Mononuclear cell (primary cell): ENCODE measurements around the gene KRT76. TPM values are rescaled to one million over a fixed set of nuclear protein-coding genes. Genes with fewer than 3 reads are reported as not detected.
"Not testable (repeated sequence)": the region's sequence is repeated elsewhere in the genome, so short reads cannot be mapped to it uniquely, and the experiment has no call there.

ENCODE experiments used
- H3K27me3 ChIP-seq: 2 replicates; pipeline ENCODE4 v1.6.0; 2011; ENCODE audit warnings: low read length, control low read depth; ENCODE audit not compliant: insufficient read depth
- H3K4me1 ChIP-seq: 2 replicates; pipeline ENCODE4 v1.5.1; 2011; ENCODE audit warnings: mild to moderate bottlenecking, low read length, control low read depth; ENCODE audit not compliant: insufficient read depth
- H3K4me3 ChIP-seq: 2 replicates; pipeline ENCODE4 v1.5.1; 2011; ENCODE audit warnings: mild to moderate bottlenecking, low read length, moderate library complexity
- H3K9me3 ChIP-seq: 2 replicates; pipeline ENCODE4 v1.5.1; 2011; ENCODE audit warnings: low read depth, mild to moderate bottlenecking, control low read depth, low read length
- total RNA-seq: library from RNA; depleted of rRNA; stranded (reverse); fragments of >200 nt; gene quantifications from one replicate; pipeline ENCODE4 v1.2.3, GENCODE V29; 2012

The KRT76 gene
- total RNA-seq, 1 donor, result not detected

DNA sequence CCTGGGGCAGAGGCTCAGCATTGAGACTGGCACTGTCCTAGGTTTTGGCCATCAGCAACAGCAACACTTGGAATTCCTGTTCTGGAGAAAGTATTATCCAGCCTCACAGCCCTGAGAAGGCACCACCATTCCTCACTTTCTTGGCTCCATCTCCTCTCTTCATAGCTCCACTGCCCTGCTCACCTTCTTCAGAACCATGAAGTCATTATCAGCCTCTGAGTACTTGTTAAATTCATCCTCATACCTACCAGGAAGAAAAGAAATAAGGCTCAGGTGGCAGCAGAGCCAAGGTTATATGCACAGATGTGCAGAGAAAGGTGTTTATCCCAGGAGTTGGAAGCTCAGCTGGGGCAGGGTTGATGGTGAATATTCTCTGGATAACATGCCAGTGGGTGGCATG lies 25.4 kb downstream of the KRT76 start:
- Histone ChIP-seq H3K27me3 (no peaks in the 10 kb centered on the region), H3K4me3 (no peak overlapping the region), H3K9me3 (no peaks in the 10 kb centered on the region), H3K4me1 (no peaks in the 10 kb centered on the region)

GRCh38 chr12:52750532-52750931 lies 26.6 kb downstream of the KRT76 start:
- H3K4me3 ChIP-seq, H3K9me3 ChIP-seq, H3K27me3 ChIP-seq, H3K4me1 ChIP-seq: not testable (repeated sequence)

GRCh38 chr12:52749827-52750226 lies 27.3 kb downstream of the KRT76 start:
- no peak overlapping the region for H3K4me3 ChIP-seq
- no peaks in the 10 kb centered on the region for H3K4me1 ChIP-seq
- H3K9me3 ChIP-seq, result no peaks in the 10 kb centered on the region
- H3K27me3 ChIP-seq, result no peaks in the 10 kb centered on the region

DNA sequence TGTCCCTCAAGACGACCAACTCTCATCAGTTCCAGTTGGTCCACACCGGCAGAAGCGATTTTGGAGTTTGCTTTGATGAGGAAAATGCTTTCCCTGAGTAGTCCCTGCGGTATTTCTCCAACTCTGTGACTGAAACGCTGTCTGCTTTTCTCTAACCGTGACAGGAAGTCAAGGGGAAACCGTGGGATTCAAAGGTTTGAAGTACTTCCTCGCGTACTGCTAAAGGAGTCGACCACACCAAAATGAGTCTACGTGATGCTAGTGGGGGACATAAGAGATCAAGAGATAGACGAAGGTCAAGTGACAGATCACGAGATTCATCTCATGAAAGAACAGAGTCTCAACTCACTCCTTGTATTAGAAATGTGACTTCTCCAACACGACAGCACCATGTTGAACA lies 28.6 kb downstream of the KRT76 start:
- no peaks in the 10 kb centered on the region for H3K27me3 ChIP-seq
- H3K9me3 ChIP-seq, result no peaks in the 10 kb centered on the region
- H3K4me3 ChIP-seq, result no peak overlapping the region
- no peaks in the 10 kb centered on the region for H3K4me1 ChIP-seq

- no peak overlapping the region for H3K4me3 ChIP-seq
- H3K27me3 ChIP-seq, result no peaks in the 10 kb centered on the region
- no peaks in the 10 kb centered on the region for H3K4me1 ChIP-seq
- no peaks in the 10 kb centered on the region for H3K9me3 ChIP-seq
Measured at GRCh38 chr12:52745554-52745953, 31.6 kb downstream of the KRT76 start.

GRCh38 chr12:52744493-52745156 lies 32.5 kb downstream of the KRT76 start:
- Histone ChIP-seq H3K4me3 (no peak overlapping the region), H3K4me1 (no peaks in the 10 kb centered on the region), H3K27me3 (no peaks in the 10 kb centered on the region), H3K9me3 (no peaks in the 10 kb centered on the region)

- Histone ChIP-seq H3K27me3 (no peaks in the 10 kb centered on the region), H3K9me3 (no peaks in the 10 kb centered on the region), H3K4me1 (no peaks in the 10 kb centered on the region), H3K4me3 (no peak overlapping the region)
Measured at GRCh38 chr12:52742822-52743457, 34.2 kb downstream of the KRT76 start.

GRCh38 chr12:52742196-52742580 lies 35.0 kb downstream of the KRT76 start:
- H3K9me3 ChIP-seq, result no peaks in the 10 kb centered on the region
- H3K27me3 ChIP-seq, result no peaks in the 10 kb centered on the region
- H3K4me1 ChIP-seq, result no peaks in the 10 kb centered on the region
- no peak overlapping the region for H3K4me3 ChIP-seq

DNA sequence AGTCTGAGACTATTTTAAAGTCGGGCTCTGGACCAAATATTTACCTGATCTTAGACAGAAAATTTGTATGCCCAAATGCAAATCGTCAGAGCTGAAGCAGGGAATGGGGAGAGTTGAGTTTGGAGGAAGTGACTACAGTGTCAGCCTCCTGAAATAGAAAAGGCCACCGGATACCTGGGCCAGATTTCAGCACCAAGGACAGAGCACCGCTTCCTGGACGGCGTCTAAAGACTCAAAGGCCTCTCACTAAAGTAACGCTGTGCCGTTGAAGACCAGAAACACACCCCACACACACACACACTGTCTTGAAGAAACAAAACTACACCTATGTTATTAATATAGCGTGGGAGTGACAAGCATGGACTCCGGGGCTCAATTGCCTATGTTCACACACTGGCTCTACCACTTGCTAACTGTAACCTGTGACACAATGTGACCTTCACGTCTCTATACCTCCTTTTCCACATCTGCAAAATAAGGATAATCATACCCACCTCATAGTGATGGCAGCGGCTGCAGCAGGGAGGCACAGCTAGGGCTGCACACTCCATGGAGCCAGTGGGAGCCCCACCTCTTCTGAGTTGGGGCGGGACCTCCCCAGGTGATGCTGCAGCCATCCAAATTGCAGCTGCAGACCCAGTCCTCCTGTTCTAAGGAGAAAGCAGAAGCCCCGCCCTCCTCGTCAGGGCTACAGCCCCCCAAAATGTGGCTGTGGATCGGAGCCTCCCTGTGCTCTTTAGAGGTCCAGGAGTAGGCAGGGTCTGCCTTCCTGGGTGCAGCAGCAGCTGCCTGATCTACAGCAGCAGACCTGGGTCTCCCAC lies 35.6 kb downstream of the KRT76 start:
- Histone ChIP-seq H3K9me3 (no peaks in the 10 kb centered on the region), H3K4me1 (no peaks in the 10 kb centered on the region), H3K27me3 (no peaks in the 10 kb centered on the region)

DNA sequence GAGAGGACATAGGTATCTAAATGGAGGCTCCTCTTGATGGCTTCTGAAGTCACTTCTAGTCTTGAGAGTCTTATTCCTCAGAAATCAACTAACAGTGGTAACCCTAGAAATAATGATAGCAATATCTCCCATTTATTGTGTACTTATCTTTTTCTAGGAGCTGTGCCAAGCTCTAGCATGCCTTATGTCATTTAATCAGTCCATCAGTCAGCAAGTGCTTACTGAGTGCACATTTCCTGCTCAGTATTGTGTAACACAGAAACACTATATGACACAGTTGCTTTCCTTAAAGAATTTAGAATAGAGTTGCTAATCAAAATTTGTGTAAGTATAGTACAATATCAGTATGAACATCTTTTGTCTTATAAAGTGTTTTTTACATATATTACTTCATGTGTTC lies 36.6 kb downstream of the KRT76 start:
- no peak overlapping the region for H3K4me3 ChIP-seq
- H3K9me3 ChIP-seq, result no peaks in the 10 kb centered on the region
- no peaks in the 10 kb centered on the region for H3K4me1 ChIP-seq
- no peaks in the 10 kb centered on the region for H3K27me3 ChIP-seq

More for the DNA sequence above, 35.6 kb downstream of the KRT76 start:
- no peak overlapping the region for H3K4me3 ChIP-seq

- no peaks in the 10 kb centered on the region for H3K9me3 ChIP-seq
- H3K27me3 ChIP-seq, result no peaks in the 10 kb centered on the region
- H3K4me1 ChIP-seq, result no peaks in the 10 kb centered on the region
- H3K4me3 ChIP-seq, result no peak overlapping the region
Measured at GRCh38 chr12:52739963-52740362, 37.2 kb downstream of the KRT76 start.

DNA sequence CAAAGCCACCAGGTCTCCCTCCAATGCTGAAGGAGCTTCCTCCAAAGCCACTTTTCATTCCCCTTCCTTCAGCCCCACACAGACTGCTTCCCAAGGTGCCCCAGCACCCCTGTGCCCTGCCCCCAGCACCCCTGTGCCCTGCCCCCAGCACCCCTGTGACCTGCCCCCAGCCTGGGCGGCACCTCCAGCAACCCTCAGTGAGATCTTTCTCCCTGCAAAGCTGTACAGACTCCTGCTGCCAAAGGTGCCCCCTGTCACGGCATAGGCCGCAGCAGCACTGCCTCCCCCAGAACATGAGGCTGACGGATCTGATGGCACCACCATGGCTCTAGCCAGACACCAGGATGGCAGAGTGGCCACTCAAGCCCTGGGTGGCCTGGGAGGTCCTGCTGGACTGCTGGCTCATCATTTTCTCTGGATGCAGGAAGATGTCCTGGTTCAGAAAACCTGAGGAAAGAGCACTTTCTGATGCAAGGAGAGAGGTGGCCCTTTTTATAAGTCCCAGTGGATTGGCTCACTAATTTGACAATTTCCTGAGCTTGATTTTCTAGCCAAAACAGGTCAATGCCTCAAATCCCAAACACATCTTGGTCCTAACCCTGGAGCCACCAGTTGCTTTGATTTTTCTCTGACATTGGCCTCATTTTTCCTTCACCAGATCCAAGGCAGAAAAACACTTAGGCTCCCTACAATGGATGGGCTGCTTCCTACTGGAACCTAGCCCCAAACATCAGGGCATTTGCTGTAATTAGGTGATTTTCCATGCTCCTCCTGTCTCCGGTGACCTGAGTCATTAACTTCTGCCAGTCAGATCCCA lies 41.1 kb downstream of the KRT76 start:
- Histone ChIP-seq H3K4me1 (no peaks in the 10 kb centered on the region), H3K9me3 (no peaks in the 10 kb centered on the region), H3K27me3 (no peaks in the 10 kb centered on the region), H3K4me3 (no peak overlapping the region)

DNA sequence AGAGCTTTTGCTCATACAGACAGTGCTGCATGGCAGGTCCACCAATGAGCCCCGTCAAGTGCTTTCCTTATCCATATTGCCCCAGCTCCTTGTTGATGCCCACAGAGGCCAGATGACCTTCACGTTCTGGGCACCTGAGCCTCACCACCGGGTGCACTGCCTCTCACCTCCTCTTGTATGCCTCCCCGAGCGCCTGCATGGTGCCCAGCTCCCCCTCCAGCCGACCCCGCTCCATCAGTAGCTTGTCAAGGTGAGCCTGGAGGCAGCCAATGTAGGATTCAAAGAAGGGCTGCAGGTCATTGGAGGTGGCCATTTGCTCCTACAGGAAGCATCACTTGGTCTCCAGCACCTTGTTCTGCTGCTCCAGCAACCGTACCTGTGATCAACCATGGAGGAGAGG lies 42.0 kb downstream of the KRT76 start:
- H3K4me3 ChIP-seq, result no peak overlapping the region
- H3K4me1 ChIP-seq, result no peaks in the 10 kb centered on the region
- H3K9me3 ChIP-seq, result no peaks in the 10 kb centered on the region
- no peaks in the 10 kb centered on the region for H3K27me3 ChIP-seq

GRCh38 chr12:52730793-52731192 lies 46.4 kb downstream of the KRT76 start:
- H3K9me3 ChIP-seq, result no peaks in the 10 kb centered on the region
- no peak overlapping the region for H3K4me3 ChIP-seq
- H3K27me3 ChIP-seq, result no peaks in the 10 kb centered on the region

GRCh38 chr12:52730383-52730782 lies 46.8 kb downstream of the KRT76 start:
- no peaks in the 10 kb centered on the region for H3K4me1 ChIP-seq
- no peaks in the 10 kb centered on the region for H3K27me3 ChIP-seq
- H3K9me3 ChIP-seq, result no peaks in the 10 kb centered on the region
- no peak overlapping the region for H3K4me3 ChIP-seq

More at GRCh38 chr12:52730793-52731192, 46.4 kb downstream of the KRT76 start:
- H3K4me1 ChIP-seq, result no peaks in the 10 kb centered on the region
